SW480 (cell line): Measurements from ENCODE around the gene RELN.

ENCODE experiments used
- DNase-seq: peaks from one replicate; pipeline ENCODE4 v3.0.0-alpha.2; 2016; ENCODE audit warnings: low spot score

The RELN gene

GRCh38 chr7:103632972-103633371 lies 356.5 kb downstream of the RELN start:
- DNase-seq = peak; percentile 22

- DNase-seq = no peak
Observed at GRCh38 chr7:103632005-103632639, 357.3 kb downstream of the RELN start.

DNA sequence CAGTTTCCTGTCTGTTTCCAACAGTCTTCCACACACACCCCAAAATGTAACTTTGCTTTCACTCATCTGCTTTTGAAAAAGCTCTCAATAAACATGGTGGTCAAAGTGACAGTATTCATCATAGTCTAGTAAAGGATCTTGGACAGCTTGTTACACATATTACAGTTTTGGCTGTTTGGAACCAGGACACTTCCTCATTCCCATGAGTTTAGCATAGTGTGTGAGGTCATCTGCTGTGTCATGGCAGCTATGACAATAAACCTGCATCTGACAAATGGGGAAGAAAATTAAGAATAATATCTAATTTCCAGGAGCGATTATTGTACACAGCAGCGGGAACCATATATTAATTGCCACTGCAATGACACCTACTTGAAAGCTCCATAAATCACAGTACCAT lies 359.1 kb downstream of the RELN start:
- no peak for DNase-seq

DNA sequence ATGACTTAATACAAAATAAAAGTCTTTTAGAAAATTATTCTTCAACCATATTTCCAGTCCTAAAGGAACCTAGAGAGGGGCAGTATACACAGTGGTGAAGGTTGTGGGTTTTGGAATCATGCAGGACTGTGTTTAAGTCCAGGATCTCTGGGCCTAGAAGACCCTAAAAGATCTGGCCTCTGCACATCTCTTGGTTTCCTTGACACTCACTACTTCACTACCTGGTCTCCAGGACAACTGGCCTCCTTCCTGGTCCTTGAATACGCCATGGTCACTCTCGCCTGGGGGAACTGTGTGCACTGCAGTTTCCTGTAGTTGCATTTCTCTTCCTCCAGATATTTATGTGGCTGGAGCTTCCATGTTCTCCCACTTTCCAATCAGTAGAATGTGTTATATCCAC lies 360.7 kb downstream of the RELN start:
- no peak for DNase-seq

GRCh38 chr7:103626776-103627175 lies 362.7 kb downstream of the RELN start:
- DNase-seq = no peak

- no peak for DNase-seq
Observed at GRCh38 chr7:103622274-103622673, 367.2 kb downstream of the RELN start.

DNA sequence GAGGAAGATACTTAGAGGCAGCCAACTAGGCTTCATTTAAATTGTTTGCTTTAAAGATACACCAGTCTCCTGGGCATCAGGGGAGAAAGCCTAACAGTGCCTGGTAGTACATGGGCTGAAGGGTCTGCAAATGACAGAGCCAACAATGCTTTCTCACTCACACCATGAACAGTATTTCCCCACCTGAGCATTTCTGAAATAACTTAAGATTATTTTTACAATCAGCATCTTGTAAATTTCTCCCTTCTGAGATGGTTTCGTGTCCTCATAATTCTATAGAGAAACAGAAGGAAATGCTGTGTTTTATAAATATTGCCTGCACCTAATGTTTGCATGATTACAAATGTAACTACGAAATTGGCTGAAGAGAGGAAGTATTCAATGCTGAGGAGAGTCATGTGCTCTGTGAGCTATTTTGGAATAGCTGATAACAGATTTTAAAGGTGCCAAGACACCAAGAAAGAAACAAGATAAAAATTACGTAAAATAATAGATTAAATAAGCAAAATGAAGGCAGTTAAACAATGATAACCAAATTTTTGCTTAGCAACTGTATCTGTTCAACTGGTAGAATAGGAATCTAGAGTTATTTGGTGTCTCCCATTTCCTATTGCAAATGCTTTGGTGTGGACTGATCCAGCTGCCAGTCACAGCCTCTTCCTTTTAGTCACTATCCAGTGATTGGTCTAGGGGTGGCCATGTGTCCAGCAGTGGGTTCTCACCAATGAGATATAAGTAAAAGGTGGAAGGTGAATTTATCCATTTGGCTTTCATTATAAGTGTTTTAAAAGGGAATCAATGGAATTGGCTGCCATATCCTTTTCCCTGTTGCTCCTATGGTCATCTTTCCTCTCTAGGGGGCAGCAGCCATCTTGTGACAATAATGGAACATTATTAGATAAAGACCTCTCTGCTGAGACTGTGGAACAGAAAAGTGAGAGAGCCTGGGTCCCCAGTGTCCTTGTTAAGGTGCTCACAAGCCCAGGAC lies 375.5 kb downstream of the RELN start:
- DNase-seq = peak; percentile 44

DNA sequence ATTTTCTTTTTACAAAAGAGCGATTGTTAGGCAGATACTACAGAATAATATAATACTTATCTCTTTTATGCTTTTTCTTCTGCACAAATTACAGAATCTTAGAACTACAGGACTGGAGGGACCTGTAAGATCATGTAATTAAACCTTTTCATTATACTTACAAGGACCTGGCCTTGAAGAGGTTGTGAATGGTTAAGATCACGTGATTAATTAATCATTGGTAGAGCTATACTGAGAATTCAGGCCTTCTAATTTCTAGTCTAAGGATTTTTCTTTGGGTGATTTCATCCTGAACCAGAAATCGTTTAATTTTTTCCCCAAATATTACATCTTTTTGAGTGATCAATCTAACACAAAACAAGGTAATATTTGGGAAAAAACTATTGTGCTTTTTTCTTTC lies 379.7 kb downstream of the RELN start:
- DNase-seq = no peak

- DNase-seq = no peak
Observed at GRCh38 chr7:103605640-103606039, 383.8 kb downstream of the RELN start.

GRCh38 chr7:103598326-103598905 lies 391.0 kb downstream of the RELN start:
- no peak for DNase-seq

DNA sequence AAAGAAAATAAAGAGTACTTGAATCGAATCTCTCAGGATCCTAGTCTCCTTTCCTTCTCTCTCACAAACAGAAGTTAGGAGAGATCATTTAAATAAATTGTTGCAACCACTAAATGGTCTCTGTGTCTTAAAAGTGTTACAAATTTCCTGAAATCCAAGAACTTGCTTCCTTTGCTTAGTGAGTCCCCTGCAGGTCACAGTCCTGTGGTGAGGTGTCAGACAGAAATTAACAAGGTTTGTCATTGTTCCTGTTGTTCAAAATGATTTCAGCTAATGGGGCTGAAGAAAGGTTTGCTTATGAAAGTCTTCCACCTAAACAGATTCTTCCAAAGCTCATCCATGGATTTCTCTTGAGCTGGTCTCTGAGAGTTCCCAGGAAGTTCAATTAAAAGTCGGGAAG lies 391.9 kb downstream of the RELN start:
- DNase-seq = no peak

DNA sequence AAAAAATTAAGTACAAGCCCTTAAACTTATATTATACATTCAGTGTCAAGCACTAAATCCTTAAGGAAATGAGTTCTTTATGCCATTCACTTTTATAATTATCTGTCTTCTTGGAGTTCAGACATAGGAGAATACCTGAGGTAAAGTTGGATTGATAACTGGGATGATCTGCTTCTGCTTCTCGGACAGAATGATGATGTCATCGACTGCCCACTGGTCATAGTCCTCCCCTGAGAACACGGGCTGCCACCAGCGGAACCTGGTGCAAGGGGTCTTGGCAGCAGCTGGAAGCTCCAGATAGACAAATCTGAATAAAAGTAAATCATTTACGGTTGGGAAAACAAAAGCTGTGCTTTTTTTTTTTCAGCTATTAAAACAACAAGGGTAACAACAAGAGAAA lies 395.3 kb downstream of the RELN start:
- no peak for DNase-seq

- no peak for DNase-seq
Observed at GRCh38 chr7:103593691-103594090, 395.8 kb downstream of the RELN start.

- no peak for DNase-seq
Observed at GRCh38 chr7:103592844-103593243, 396.6 kb downstream of the RELN start.

GRCh38 chr7:103592187-103592586 lies 397.3 kb downstream of the RELN start:
- DNase-seq = no peak

- no peak for DNase-seq
Observed at GRCh38 chr7:103580031-103580430, 409.4 kb downstream of the RELN start.

DNA sequence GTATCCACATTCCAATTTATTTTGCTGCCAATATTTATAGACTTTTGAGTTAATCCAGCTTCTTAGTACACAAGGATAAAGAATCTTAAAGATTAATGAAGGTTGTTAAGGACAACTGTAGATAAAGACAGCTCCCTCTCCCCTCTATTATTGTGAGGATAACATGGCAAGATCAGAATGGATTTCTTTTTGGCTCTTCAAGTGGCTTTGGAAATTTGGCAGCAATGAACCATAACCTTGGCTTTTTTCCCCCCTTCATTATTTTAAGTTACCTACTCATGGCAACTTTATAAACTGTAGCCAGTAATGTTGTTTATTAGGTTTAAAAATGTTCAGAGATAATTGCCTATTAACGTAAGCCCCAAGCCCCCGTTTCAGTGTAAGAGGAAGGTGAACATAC lies 412.4 kb downstream of the RELN start:
- DNase-seq = no peak

GRCh38 chr7:103576641-103577040 lies 412.8 kb downstream of the RELN start:
- no peak for DNase-seq

DNA sequence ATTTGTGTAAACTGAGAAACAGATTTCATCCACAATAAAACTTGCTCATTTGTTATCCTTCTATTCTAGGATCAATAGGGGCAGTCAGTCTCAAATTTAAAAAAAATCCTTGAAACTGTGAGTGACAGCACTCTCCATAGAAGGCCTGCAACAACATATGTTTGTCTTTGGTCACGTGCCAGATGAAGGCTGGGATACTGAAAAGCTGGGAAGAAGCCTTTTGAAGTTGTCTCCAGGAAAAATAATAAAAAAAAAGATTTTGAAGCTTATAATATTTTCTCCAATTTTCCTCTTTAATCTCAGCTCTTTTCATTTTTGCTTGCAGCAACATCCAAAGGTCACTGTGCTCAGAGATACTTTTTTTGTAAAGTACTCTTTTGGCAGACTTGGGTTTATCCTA lies 414.9 kb downstream of the RELN start:
- DNase-seq = no peak

GRCh38 chr7:103573479-103574058 lies 415.9 kb downstream of the RELN start:
- DNase-seq = peak; percentile 68

GRCh38 chr7:103571586-103571985 lies 417.9 kb downstream of the RELN start:
- no peak for DNase-seq

DNA sequence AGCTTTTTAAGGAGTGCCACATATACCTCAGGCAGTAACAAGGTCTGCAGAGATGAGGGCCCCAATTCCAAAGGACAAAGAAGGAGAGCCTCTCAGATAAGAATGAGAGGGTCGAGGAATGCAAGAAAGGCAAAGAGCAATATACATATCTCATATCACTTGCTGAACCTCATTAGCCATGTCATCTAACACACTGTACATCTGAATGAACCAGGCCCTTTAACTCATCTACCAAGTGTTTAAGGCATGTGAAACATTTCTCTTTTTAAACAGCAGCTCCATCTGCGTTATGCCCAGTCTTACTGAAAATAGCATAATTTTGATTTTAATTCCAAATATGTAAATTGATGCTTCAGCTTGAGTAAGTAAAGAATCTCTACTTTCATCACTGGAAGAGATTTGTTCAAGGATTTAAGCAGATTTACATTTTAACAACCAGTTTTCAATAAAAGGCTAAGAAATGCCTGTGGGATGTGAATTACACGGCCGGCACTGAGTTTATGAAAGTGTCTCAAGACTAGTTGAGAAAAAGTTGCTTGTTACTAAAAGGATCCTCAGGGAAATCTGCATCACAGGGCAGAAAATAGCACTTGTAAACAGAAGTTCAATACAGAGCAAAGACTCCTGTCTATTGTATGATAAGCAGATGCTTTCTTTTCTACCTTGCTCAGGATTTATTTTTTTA lies 419.7 kb downstream of the RELN start:
- DNase-seq = no peak
